ENCODE measurements around the gene PSD2.

PSD2 gene

DNA sequence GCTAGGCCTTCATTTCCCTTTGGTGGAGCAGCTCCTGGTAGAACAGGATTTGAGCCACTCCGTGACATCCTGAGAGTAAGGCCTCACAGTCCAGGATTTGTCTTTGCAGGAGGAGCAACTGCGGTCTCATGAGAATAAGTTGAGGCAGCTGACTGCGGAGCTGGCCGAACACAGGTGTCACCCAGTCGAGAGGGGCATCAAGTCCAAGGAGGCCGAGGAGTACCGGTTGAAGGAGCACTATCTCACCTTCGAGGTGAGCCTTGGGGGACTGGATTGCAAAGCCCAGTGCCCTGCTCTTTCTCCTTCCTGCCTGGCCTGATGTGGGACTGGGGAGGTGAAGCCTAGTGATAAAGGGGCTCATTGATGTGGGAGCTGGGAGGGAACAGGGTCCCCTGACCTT is 44.3 kb downstream of the PSD2 start:
- DNase-seq: no peak

DNA sequence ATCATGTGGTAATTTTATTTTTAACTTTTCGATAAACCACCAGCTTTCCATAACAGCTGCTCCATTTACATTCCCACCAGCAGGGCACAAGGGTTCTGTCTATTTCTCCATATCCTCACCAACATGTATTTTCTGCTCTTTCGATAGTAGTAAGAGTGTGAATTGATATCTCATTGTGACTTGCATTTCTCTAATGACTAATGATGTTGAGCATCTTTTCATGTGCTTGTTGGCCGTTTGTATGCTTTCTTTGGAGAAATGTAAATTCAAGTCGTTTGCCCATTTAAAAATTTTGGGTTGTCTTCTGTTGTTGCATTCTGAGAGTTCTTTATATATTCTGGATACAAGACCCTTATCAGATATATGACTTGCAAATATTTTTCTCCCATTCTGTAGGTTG is 45.9 kb downstream of the PSD2 start:
- DNase-seq: no peak

DNA sequence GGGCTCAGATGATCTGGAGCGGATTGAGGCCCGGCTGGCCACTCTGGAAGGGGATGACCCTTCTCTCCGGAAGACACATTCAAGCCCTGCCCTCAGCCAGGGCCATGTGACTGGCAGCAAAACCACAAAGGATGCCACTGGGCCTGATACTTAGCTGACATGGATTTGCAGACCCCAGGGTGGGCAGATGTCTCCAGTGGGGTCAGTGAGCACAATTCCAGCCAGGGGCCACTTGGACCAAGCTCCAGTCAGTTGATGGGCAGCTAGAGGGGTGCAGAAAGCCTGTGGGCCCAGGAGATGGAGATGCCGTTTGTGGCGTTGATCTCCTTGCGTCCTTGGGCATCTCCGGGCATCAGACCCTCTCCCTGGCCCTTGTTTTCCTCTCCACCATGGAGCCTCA is 46.7 kb downstream of the PSD2 start:
- no peak for DNase-seq

DNA sequence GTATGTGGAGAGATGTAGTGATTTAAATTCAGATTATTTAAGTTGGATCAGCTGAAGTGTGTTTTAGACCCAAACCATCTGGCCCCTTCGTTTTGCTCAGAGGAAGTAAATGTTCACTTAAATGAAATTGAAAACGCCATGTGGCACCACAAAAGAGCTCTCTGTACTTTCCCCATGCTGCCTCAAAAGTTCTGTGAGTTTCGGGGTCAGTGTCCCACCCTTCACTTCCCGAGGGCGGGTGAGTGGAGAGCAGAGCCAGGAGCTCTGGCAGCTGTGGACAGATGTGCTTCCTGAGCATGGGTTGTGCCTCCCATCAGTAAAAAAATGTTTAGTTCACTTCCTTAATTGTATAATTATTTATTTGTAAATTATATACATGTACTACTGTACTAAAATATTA is 48.4 kb downstream of the PSD2 start:
- no peak for DNase-seq

DNA sequence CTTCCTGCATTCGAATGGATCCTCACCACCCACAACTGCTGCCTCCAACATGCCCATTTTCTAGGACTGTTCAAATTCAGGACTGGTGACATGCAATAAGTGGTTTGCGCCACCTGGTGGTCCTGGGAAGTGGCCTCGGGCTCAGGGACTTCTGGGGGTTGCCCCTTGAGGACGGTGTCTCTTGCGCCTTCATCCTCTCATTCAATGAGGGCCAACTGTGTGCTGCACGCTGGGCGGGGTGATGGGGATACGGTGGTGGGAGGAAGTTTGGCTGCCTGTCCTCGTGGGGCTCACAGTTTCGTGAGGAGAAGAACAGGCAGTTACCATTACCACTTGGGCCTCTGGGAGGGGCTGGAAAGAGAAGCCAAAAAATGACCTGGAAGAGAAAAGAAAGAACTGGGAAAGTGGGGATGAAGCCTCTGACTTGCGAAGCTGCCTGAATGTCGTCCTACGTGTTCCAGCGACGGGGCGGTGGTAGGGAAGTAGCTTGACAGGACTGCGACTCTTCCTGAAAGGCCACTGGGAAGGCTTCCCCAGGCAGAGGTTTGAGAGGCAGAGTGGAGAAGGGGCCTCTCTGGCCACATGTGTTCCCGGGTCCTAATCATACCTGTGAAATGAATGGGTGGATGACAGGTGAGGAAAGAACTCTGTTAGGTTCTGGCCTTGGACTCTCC is 49.0 kb downstream of the PSD2 start:
- peak; percentile 45 for DNase-seq

DNA sequence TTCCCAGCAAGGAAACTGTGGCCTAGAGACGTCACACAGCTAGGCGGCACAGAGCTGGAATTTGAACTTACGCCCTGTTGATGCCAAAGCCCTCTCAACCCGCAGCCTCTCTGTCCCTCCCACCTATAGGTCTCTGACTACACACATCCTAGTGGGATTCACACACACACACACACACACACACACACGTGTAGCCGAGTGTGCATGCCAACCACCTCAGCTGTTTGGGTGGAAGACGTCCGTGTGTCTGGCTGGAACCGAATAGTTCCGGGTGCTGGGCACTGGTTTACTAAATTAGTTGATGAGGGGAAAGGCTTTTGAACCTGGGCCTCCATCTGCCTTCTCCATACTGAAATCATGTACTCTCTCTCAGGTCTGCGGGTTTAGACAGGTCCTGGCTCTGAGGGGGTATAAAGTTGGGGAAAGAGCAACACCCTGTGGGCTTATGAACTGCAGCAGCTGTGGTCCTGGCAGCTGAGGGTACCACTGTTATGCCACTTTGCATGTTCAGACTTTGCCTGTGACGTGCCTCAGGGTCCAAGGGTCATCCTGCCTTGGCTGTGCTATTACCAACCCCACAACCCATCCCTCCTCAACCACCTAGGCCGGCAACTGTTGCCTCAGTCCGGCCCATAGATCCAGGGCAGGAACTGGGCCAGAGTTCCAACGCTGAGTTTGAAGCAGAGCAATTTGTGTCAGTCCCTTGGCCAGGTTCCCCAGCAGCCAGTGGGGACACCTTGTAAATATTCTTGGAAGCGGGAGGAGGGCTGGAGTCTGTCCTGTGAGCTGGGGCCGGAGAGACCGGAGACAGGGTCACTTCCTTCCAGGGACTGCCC is 50.5 kb downstream of the PSD2 start:
- no peak for DNase-seq

DNA sequence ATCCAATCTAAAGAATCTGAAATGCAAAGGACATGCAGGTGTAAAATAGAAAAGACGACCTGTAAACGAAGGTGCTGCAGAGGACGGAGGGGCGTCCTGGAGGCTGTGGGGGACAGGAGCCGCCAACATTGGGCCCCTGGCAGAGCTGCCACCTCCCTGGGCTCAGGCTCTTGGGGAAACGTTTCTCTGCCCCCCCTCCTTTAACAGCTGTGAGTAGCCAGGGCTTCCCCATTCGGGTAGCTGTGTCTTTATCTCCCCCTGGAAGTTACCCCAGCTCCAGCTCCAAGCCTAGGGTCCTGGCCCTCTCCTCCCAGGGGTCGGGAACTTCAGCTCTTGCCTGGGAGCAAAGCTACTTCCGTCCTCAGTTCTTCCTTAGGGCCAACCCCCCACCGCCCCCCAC is 51.5 kb downstream of the PSD2 start:
- DNase-seq: no peak

DNA sequence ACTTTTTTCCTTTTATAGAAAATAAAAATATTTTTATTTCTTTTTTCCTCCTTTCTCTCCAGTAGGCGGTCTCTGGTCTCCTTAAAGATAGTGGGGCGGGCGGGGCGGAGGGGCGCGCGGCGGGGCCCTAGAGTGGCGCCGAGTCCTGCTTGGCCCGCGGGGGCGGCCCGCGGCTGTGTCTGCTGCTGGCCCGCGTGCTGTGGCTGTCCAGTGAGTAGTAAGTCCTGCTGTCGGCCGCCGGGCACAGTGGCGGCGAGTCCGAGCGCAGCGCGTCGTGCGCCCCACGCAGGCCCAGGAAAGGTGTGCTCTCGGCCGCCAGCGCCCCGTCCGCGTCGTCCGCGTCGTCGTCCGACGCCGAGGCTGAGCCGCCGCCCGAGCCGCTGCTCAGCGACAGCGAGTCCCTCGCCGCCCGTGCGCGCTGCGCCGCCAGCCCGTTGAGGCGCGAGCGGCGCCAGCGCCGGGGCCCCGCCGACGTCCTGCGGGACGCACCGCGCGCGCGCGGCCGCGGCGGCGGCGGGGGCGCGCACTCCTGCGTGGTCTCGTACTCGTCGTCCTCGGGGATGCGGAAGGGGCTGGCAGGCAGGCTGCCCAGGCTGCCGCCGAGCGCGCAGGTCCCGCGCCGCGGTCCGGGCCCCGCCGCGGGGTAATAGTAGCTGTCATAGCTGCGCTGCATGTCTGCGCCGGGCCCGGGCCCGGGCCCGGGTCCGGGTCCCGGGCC is 52.3 kb downstream of the PSD2 start:
- peak; percentile 78 for DNase-seq

DNA sequence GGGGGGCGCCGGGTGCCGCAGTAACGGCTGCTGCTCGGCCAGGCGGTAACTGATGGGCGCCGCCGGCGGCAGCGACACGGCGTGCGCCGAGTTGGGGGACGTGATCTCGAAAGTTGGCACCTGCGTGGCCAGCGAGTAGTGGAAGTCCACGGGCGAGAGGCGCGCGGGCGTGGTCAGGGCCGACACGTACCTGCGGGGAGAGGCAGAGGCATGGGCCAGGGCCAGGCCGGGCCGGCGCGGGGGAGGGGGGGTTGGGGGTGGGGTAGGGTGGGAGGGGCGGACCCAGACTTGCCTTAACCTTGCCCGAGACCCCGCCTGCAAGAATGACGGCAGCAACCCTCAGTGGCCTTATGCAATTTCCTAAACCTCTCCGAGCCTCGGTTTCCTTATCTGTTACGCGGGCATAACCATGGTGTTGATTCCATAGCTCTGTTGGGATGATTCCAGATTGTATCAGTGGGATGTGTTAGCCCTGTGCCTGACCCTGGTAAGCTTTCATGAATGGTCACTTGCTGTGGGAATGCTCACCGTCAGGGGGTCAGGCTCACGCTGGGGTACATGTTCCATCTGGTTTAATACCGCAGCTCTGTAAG is 53.0 kb downstream of the PSD2 start:
- no peak for DNase-seq

DNA sequence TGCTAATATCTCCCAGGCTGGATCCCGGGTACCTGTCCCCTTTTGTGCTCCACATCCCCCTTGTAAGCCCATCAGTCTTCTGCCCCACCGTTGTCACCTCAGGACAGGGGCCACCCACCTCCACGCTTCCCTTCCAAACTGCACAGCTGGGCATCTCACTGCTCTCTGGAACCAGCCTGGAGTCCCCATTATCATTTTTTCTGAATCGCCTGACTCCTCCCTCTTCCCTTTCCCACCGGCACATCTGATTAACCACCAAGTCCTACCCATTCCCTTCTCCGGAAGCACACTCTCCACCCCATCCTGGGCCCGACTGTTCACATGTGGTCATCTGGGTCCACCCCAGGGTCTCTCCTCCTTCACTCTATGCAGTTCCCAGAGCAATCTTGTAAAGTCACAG is 53.9 kb downstream of the PSD2 start:
- no peak for DNase-seq

DNA sequence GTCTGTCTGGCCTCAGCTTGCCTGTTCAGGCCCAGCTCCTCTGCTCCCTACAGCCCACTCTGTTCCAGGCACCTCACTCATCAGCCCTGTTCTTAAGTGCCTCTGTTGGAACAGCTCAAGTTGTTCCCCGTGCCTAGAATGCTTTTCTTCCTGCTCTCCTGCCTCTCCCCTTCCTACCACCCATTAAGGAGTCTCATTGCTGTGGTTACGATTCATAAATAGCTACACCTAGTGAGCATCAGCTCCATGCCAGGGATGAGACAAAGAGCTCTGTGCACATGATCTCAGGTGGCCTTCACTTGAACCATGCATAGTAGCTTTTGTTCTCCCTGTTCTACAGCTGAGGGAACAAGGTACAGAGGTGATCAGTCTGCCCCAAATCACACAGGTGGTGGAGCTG is 54.3 kb downstream of the PSD2 start:
- DNase-seq: no peak

DNA sequence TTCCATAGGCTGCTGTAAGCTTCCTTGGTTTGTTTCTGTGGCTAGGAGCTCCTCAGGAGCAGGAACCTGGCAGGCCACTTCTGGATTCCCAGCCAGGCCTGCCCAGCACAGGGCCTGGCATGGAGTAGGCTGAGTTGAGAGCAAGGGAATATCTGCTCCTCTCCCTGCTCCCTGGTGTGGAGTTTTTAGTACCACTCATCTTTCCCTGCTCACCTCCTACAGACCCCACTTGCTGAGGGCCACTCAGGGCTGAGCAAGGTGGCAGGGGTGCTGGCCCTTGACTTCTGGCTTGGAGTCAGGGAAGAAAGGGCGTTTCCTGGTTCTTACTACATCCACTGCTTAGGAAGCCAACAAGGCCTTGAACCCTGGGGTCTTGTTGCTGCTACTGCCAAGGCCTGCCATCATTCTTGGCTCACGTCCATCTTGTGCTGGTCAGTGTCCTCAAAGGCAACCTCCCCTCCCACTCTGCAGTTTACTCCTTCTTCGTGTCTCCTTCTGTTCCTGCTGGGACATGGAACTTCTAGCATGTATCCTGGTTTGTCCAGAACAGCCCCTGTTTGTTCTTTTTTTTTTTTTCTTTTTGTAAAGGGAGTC is 54.9 kb downstream of the PSD2 start:
- no peak for DNase-seq

DNA sequence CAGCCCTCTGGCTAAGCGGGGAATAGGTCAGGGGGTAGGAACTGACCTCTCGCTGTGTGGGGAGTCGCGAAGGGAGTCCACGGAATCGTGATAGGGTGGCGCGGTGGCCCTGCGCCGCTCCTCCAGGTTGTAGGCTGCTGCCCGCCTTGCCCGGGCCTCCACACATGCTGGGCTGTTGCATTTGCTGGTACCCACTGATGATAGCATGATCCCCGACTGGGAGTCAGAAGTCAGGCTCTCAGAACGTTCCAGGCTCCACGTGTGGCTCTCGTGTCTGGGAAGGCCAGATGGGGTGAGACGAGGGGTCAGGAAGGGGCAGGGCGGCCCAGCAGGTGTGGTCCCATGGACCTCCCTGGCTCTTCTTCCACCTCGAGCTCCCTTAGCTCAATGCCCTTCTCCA is 56.0 kb downstream of the PSD2 start:
- no peak for DNase-seq

DNA sequence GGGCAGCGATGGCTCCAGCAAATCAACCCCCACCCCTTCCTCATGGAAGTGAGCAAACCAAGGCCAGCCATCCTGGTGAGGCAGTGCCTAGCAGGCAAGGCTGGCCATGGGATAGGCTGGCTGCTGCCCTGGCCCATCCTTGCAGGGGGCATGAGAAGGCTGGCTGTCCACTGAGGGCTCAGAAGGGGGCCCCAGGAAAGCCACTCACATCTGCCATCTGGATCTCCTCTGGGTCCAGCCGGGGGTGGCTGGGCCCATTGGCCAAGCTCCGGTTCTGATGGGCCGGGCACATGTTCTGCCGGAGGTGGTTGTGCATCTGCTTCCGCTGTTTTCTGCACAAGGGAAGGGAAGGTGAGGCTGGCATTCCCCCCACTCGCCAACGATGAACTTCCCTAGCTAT is 57.1 kb downstream of the PSD2 start:
- DNase-seq: no peak

DNA sequence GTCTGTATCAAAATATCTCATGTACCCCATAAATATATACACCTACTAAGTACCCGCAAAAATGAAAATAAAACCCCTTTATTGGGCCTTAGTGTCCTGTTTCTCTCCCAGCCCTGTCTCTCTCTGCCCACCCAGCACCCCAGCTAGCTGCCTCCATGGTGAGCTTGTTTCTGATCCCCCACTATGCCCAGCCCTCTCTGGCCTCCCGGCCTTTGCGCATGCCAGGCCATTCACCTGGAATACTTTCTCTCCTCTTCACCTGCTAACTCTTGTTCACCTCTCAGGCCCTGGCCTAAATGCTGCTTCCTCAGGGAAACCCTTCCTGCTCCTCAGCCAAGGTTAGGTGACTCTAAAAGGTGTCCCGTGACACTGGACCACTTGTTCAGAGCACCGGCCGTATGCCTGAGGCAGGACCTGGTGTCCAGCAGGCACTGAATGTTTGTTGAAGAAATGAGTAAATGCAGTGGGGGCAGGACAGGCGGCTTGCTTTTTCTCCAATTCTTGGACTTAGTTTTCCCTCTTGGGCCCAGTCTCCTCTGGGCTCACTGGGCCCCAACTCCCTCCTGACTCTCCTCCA is 58.5 kb downstream of the PSD2 start:
- DNase-seq: no peak

DNA sequence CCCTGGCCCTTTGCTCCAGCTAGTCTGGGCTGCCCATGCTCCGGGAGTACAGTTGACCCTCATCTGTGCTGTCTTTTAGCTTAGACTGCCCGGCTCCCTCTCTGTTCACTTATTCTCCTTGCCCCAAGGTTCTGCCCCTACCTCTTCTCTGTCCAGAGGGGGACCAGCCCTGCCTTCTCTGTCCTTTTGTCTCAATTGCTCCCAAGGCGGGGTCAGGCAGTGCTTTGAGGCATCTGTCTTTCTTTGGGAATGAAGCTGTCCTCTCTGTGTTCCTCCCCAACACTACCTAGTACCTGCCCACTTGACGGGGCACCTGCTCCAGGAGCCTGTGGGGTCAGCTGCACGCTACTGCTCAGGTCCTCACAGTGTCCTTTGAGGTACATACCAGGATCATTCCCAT is 59.3 kb downstream of the PSD2 start:
- DNase-seq: no peak

DNA sequence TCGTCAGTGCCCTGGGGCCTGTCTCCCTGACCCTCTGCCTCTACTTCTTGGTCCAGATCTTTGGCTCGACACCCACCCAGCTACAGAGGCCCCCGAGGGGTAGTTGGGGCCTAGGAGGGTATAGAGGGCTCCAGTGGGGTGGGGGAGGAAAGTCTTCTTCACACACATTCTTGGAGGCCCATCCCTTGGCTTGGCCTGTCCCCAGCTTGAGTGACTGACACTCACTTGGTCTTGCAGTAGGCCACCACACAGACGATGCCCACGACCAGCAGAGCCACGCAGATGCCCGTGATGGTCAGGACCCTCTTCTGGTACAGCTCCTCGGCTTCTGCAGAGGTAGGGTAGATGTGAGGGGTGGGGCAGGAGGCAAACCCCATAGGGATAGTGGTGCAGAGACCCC is 59.8 kb downstream of the PSD2 start:
- no peak for DNase-seq

DNA sequence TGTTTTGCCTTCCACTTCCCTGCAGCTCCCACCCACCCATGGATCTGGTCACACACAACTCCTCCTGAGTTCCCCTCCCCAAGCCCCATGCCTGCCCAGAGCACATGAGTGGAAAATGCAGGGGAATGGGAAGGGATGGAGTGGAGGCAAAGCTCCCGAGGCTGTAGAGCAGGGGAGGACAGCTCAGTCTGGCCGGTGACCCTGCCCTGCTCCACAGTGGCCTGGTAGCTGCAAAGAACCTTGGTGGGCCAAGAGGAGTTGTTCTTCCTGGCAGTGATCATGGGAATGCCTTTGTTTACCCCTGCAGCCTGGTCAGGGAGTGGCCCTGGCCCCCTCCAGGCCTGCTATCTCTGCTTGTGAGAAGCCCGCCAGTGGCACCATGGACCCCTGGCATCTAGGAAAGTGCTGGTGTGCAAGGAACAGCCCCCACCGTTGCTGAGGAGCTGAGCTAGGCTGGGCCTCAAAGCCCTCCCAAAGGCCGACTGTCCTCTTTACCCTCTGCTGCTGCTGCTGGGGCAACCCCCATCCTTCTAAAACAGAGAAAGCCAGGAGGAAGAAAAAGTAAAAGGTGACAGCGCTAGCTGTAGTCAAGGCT is 60.4 kb downstream of the PSD2 start:
- DNase-seq: no peak

DNA sequence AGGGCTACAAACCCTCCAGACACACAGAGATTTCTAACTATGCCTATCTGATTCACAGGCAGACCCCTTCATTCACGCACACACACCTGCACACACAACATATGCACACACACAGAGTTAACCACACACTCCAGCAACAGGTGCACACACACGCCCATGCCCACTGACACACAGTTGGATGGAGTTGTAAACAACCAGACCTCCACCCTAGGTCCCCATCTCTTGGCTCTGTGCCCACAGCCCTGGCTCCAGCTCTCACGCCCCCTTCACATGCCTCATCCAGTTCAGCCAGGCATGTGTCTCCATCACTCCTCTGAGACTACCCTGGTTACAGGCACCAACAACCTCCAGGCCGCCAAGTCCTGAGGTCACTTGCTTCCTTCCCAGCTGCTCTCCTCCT is 61.1 kb downstream of the PSD2 start:
- DNase-seq: no peak

DNA sequence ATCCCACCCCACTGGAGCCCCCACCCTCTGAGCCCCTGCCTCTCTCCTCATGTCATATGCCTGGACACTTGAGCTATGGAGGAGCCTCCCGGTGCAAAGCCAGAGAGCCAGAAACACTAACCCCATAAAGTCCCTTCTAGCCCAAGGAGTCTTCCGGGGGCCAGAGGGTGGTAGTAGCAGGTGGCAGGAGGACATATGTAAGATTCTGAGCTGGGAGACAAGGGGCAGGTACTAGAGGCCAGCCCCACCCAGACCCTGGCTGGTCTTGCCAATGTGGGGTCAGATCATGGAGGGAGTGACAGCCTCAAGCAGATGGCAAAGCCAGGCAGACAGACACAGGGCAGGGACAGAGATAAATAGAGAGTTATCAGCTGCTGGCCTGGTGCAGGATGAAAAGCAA is 63.4 kb downstream of the PSD2 start:
- no peak for DNase-seq

DNA sequence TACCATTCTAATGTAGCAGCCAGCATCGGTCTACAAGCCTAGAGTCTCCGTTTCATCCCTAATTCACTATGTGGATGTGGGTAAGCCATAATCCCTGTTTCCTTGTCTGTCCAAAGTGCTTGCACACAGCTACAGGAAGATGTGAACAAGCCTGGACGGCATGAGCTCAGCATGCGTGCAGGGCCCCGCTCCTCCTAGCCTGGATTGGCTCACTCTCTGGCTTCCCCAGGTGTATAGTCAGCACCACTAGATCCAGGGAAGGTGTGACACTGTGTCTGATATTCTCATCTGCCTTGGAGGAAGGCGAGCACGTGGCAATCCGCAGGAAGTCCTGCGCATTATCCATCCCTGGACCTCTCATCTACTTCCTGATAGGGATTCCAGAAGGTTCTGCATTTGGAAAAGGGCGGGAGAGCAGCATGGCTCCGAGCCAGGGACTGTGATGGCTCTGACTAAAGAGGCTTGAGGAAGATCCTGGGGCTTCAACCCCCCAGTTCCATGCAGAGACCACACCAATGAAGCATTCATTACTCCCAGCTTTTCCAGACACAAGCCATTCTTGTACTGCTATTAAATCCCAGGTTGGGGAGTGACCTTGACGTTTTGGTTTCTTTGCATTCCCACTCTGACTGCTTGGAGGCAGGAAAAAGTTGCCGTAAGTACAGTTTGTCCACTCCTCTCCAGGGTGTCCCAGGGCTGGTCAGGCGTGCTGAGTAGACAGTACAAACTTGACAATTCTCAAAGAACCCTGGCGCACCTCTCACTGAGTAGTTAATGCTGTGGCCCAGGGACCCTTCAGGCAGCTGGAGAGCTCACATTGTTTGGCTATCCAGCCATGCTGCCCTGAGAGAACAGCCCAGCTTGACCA is 65.6 kb downstream of the PSD2 start:
- no peak for DNase-seq

DNA sequence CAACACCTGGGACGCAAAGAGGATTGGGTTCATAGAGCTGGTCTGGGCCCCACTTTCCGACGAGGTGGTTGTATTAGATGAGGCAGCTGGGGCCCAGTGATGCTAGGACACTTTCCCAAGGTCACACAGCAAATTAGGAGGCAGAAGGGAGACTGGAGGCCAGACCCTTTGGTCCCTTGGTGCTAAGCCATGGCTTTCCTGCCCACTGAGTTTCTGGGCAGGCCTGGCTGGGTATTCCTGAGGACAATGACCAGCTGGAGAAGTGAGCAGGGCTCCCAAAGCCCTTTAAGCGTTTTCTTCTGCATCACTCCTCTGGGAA is 66.2 kb downstream of the PSD2 start:
- no peak for DNase-seq
